H1 (cell line): Measurements from ENCODE around the gene LPXN. TPM values are rescaled to one million over a fixed set of nuclear protein-coding genes. Genes with fewer than 3 reads are reported as not detected.

Source experiments
- BCL11A ChIP-seq, 2 experiments: IDR thresholded peaks; one replicate each; pipeline ENCODE4 v1.6.1; 2011; ENCODE audit warnings: low read depth in 2 of 2, low read length in 2 of 2, mild to moderate bottlenecking in 2 of 2
- EP300 ChIP-seq, 2 experiments: IDR thresholded peaks; 1 replicate in 1 of 2; 2 replicates in 1 of 2; pipeline ENCODE4 v1.6.1; 2011 to 2012; ENCODE audit warnings: low read depth in 2 of 2, low read length in 2 of 2, mild to moderate bottlenecking in 2 of 2, borderline replicate concordance in 1 of 2, inconsistent platforms in 1 of 2, moderate library complexity in 1 of 2
- HDAC6 ChIP-seq: IDR thresholded peaks from one replicate; pipeline ENCODE4 v1.7.1; 2012; ENCODE audit warnings: low read depth, mild to moderate bottlenecking, inconsistent platforms, low read length, moderate library complexity
- JUND ChIP-seq: IDR thresholded peaks from 2 replicates; pipeline ENCODE4 v1.6.1; 2011; ENCODE audit warnings: mild to moderate bottlenecking, improper control_type of control experiment, low read length
- KDM4A ChIP-seq: IDR thresholded peaks from one replicate; pipeline ENCODE4 v1.7.1; 2012; ENCODE audit warnings: low read depth, mild to moderate bottlenecking, moderate library complexity, low read length, inconsistent platforms; ENCODE audit not compliant: severe bottlenecking
- KDM5A ChIP-seq: fragments of 200-600 bp; IDR thresholded peaks from 2 replicates; pipeline ENCODE4 v1.7.1; 2012; ENCODE audit warnings: mild to moderate bottlenecking, low read length, inconsistent platforms, mixed read lengths
- MAFK ChIP-seq: IDR thresholded peaks from 2 replicates; pipeline ENCODE4 v1.6.1; 2012; ENCODE audit warnings: low read depth, mild to moderate bottlenecking, improper control_type of control experiment, low read length
- POU5F1 ChIP-seq: IDR thresholded peaks from 2 replicates; pipeline ENCODE4 v1.6.1; 2011; ENCODE audit warnings: low read depth, mild to moderate bottlenecking, low read length, moderate library complexity
- RFX5 ChIP-seq: IDR thresholded peaks from 2 replicates; pipeline ENCODE4 v1.6.1; 2011; ENCODE audit warnings: low read depth, low read length, improper control_type of control experiment, borderline replicate concordance
- RNF2 ChIP-seq: fragments of 200-900, 300-1000 bp; sonication (generic); IDR thresholded peaks from 2 replicates; pipeline ENCODE4 v1.7.1; 2016; ENCODE audit warnings: borderline replicate concordance, low read depth, mild to moderate bottlenecking, antibody characterized with exemption, low read length; ENCODE audit not compliant: poor library complexity, severe bottlenecking; ENCODE audit errors: missing control alignments
- SAP30 ChIP-seq: fragments of 300-600 bp; sonication (generic); IDR thresholded peaks from 2 replicates; pipeline ENCODE4 v1.7.1; 2012; ENCODE audit warnings: low read length, moderate library complexity, mild to moderate bottlenecking, inconsistent platforms; ENCODE audit not compliant: insufficient read depth, insufficient replicate concordance
- SIRT6 ChIP-seq: IDR thresholded peaks from one replicate; pipeline ENCODE4 v1.7.1; 2012; ENCODE audit warnings: low read length, inconsistent platforms
- TAF7 ChIP-seq: optimal IDR thresholded peaks from 2 replicates; pipeline ENCODE3; 2011; ENCODE audit warnings: low read depth, mild to moderate bottlenecking, inconsistent platforms, low read length, moderate library complexity, borderline replicate concordance
- TBP ChIP-seq: IDR thresholded peaks from 2 replicates; pipeline ENCODE4 v1.6.1; 2011; ENCODE audit warnings: low read depth, low read length, improper control_type of control experiment
- TEAD4 ChIP-seq: IDR thresholded peaks from 2 replicates; pipeline ENCODE4 v1.6.1; 2012; ENCODE audit warnings: low read depth, low read length, inconsistent platforms, mixed read lengths
- YY1 ChIP-seq: IDR thresholded peaks from 2 replicates; pipeline ENCODE4 v1.6.1; 2011; ENCODE audit warnings: low read depth, mild to moderate bottlenecking, low read length
- polyA plus RNA-seq, 7 experiments: library from polyadenylated mRNA; depleted of rRNA in 3 of 7; stranded (reverse) in 5 of 7; unstranded in 2 of 7; fragments of >200 nt in 5 of 7; fragments of 200-250 nt in 2 of 7; gene quantifications; 1 replicate in 5 of 7; 2 replicates in 1 of 7; 4 replicates in 1 of 7; pipeline versions ENCODE4 v1.2.1 to v1.2.3, GENCODE V29; 2011 to 2013; ENCODE audit warnings: missing spikeins in 2 of 7, mixed read lengths in 2 of 7
- total RNA-seq: library from RNA; stranded (reverse); fragmentation: NEBNext Ultra II Directional; extraction: Animal tissue kit (Norgen Biotek cat#: 25700); gene quantifications from 2 replicates; pipeline ENCODE4 v1.2.1, GENCODE V29; 2021
- TF ChIP-seq, protein P1 (sequence below): IDR thresholded peaks from 2 replicates; pipeline ENCODE4 v1.6.1; 2012; ENCODE audit warnings: low read length, inconsistent platforms
- TF ChIP-seq, protein P2 (sequence below): IDR thresholded peaks from 2 replicates; pipeline ENCODE4 v1.6.1; 2012; ENCODE audit warnings: inconsistent platforms

Gene LPXN
- total and polyA plus RNA-seq, 2 of the 8 experiments (the other 6 are each of a cell fraction or from before 2014, with no cell fraction given): 1.4 to 2.7 TPM

DNA sequence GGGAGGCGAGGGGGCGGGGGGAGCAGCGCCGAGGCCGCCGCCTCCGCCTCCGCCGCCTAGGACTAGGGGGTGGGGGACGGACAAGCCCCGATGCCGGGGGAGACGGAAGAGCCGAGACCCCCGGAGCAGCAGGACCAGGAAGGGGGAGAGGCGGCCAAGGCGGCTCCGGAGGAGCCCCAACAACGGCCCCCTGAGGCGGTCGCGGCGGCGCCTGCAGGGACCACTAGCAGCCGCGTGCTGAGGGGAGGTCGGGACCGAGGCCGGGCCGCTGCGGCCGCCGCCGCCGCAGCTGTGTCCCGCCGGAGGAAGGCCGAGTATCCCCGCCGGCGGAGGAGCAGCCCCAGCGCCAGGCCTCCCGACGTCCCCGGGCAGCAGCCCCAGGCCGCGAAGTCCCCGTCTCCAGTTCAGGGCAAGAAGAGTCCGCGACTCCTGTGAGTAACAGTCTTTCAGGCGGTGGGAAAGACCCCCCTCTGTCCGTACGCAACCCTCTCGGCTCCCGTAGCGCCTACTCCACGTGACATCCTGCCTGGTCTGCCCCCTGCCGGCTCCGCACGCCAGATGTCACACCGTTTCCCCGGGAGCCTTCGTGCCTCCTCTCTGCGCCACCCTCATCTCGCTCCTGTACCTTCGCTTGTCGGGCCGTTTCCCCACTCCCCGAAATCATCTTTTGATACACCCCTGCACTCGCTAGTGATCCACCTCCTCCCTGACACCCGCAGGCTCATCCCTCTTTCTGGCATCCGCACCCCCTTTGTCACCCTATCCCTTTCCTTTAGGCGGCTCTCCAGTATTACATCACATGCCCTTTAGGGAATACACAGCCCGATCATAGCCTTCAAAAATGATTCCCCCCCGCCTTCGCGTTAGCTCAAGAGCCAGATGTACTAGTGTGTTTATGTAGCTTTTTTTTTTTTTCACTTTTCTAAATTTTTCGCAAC, 3.8 kb upstream of the LPXN start (continued):
- TF ChIP-seq, protein P1, sequence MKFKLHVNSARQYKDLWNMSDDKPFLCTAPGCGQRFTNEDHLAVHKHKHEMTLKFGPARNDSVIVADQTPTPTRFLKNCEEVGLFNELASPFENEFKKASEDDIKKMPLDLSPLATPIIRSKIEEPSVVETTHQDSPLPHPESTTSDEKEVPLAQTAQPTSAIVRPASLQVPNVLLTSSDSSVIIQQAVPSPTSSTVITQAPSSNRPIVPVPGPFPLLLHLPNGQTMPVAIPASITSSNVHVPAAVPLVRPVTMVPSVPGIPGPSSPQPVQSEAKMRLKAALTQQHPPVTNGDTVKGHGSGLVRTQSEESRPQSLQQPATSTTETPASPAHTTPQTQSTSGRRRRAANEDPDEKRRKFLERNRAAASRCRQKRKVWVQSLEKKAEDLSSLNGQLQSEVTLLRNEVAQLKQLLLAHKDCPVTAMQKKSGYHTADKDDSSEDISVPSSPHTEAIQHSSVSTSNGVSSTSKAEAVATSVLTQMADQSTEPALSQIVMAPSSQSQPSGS: no peak
- TF ChIP-seq MAFK (no peak), YY1 (no peak), SAP30 (peak; percentile 96), SIRT6 (no peak), KDM4A (peak; percentile 38), TAF7 (no peak), TBP (peak; percentile 72; the same call in 1 of the 2 replicates), POU5F1 (no peak), JUND (no peak), RFX5 (no peak), RNF2 (no peak), EP300 (IDR thresholded peaks at IDR 0.05; ENCODE audit: borderline replicate concordance in 1 of 2, low read depth in 2 of 2, low read length in 2 of 2) (no peak; a peak in 1 of 3 replicates), TEAD4 (no peak), HDAC6 (no peak), KDM5A (no peak), BCL11A (IDR thresholded peaks at IDR 0.05; ENCODE audit: low read depth in 2 of 2, low read length in 2 of 2) (no peak)
- TF ChIP-seq, protein P2, sequence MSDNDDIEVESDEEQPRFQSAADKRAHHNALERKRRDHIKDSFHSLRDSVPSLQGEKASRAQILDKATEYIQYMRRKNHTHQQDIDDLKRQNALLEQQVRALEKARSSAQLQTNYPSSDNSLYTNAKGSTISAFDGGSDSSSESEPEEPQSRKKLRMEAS: peak; percentile 96
